Measurements from ENCODE around the gene HS6ST3.

HS6ST3 gene

GRCh38 chr13:96342852-96343465, 253.1 kb downstream of the HS6ST3 start:
- H3K27ac Mint-ChIP-seq: no peak overlapping the region
- peaks cover 14% of the 10 kb centered on the region for H3K9me3 Mint-ChIP-seq
- H3K36me3 Mint-ChIP-seq (ENCODE audit: low read depth): no peaks in the 10 kb centered on the region
- DNase-seq (ENCODE audit: low spot score): no peak
- H3K4me3 Mint-ChIP-seq: no peak overlapping the region
- H3K4me1 Mint-ChIP-seq (ENCODE audit: low read depth): no peaks in the 10 kb centered on the region
- no peaks in the 10 kb centered on the region for H3K27me3 Mint-ChIP-seq (ENCODE audit: low read depth)

GRCh38 chr13:96346921-96347320, 257.0 kb downstream of the HS6ST3 start:
- Mint-ChIP-seq H3K27ac (no peak overlapping the region), H3K9me3 (peaks cover 9% of the 10 kb centered on the region), H3K36me3 (ENCODE audit: low read depth) (no peaks in the 10 kb centered on the region), H3K4me3 (no peak overlapping the region), H3K4me1 (ENCODE audit: low read depth) (no peaks in the 10 kb centered on the region), H3K27me3 (ENCODE audit: low read depth) (no peaks in the 10 kb centered on the region)
- DNase-seq (ENCODE audit: low spot score): no peak

DNA sequence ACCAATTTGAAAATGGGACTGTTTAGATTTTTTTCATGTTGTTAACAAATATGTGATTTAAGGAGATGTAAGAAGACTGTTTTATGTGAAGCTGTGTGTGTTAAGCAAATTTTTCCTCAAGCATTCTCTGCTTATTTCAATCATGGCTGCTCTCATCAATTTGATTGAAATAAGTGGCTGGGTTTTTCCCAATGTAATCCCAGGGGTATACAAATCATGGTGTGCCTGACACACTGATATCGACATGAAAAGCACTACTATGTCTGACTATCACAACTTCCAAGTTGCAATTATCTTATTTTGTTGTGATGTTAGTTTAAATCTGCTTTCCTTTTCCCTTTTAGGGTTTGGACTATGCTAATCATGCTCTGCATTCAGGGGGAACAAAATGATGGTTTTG, 283.7 kb downstream of the HS6ST3 start:
- Mint-ChIP-seq H3K4me3 (no peak overlapping the region), H3K27me3 (ENCODE audit: low read depth) (no peaks in the 10 kb centered on the region), H3K9me3 (peaks cover 20% of the 10 kb centered on the region), H3K27ac (no peak overlapping the region), H3K4me1 (ENCODE audit: low read depth) (no peaks in the 10 kb centered on the region), H3K36me3 (ENCODE audit: low read depth) (no peaks in the 10 kb centered on the region)
- no peak for DNase-seq (ENCODE audit: low spot score)

GRCh38 chr13:96377835-96378234, 287.9 kb downstream of the HS6ST3 start:
- Mint-ChIP-seq H3K9me3 (peaks cover 25% of the 10 kb centered on the region), H3K27me3 (ENCODE audit: low read depth) (no peaks in the 10 kb centered on the region), H3K4me3 (no peak overlapping the region), H3K4me1 (ENCODE audit: low read depth) (no peaks in the 10 kb centered on the region), H3K27ac (no peak overlapping the region), H3K36me3 (ENCODE audit: low read depth) (no peaks in the 10 kb centered on the region)
- DNase-seq (ENCODE audit: low spot score): no peak

GRCh38 chr13:96379967-96380366, 290.1 kb downstream of the HS6ST3 start:
- Mint-ChIP-seq H3K27me3 (ENCODE audit: low read depth) (no peaks in the 10 kb centered on the region), H3K9me3 (peaks cover 23% of the 10 kb centered on the region), H3K4me3 (no peak overlapping the region), H3K36me3 (ENCODE audit: low read depth) (no peaks in the 10 kb centered on the region), H3K4me1 (ENCODE audit: low read depth) (no peaks in the 10 kb centered on the region), H3K27ac (no peak overlapping the region)
- no peak for DNase-seq (ENCODE audit: low spot score)

DNA sequence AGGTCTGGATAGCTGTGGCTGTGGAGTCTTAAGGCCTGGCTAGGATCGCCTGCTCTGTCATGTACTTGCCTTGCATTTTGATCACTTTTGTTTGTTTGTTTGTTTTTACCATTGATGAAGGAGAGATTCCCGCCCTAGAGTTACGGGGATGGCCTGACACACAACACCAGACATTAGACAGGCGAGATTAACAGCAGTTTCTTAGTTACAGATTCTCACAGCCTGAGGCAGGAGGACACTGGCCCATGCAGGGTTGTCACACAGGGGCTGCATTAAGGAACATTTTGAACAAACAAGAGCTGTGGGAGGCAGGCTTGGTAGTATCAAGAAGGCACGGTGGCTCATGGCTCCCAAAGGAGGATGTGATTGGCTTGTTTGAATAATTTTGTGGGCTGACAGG, 291.8 kb downstream of the HS6ST3 start:
- no peak overlapping the region for H3K27ac Mint-ChIP-seq
- no peak for DNase-seq (ENCODE audit: low spot score)
- H3K4me3 Mint-ChIP-seq: no peak overlapping the region

GRCh38 chr13:96388598-96388997, 298.7 kb downstream of the HS6ST3 start:
- no peaks in the 10 kb centered on the region for H3K36me3 Mint-ChIP-seq (ENCODE audit: low read depth)
- H3K27ac Mint-ChIP-seq: no peak overlapping the region
- no peaks in the 10 kb centered on the region for H3K4me1 Mint-ChIP-seq (ENCODE audit: low read depth)
- H3K4me3 Mint-ChIP-seq: no peak overlapping the region
- no peak for DNase-seq (ENCODE audit: low spot score)
- peaks cover 13% of the 10 kb centered on the region for H3K9me3 Mint-ChIP-seq
- no peaks in the 10 kb centered on the region for H3K27me3 Mint-ChIP-seq (ENCODE audit: low read depth)

More for the DNA sequence above, 291.8 kb downstream of the HS6ST3 start:
- H3K4me1 Mint-ChIP-seq (ENCODE audit: low read depth): no peaks in the 10 kb centered on the region
- no peaks in the 10 kb centered on the region for H3K36me3 Mint-ChIP-seq (ENCODE audit: low read depth)
- peaks cover 13% of the 10 kb centered on the region for H3K9me3 Mint-ChIP-seq
- no peaks in the 10 kb centered on the region for H3K27me3 Mint-ChIP-seq (ENCODE audit: low read depth)

- no peak overlapping the region for H3K27ac Mint-ChIP-seq
- H3K9me3 Mint-ChIP-seq: peaks cover 17% of the 10 kb centered on the region
- H3K4me3 Mint-ChIP-seq: no peak overlapping the region
- H3K27me3 Mint-ChIP-seq (ENCODE audit: low read depth): no peaks in the 10 kb centered on the region
- H3K4me1 Mint-ChIP-seq (ENCODE audit: low read depth): no peaks in the 10 kb centered on the region
- no peak for DNase-seq (ENCODE audit: low spot score)
- no peaks in the 10 kb centered on the region for H3K36me3 Mint-ChIP-seq (ENCODE audit: low read depth)
Observed at GRCh38 chr13:96391606-96392005, 301.7 kb downstream of the HS6ST3 start.

DNA sequence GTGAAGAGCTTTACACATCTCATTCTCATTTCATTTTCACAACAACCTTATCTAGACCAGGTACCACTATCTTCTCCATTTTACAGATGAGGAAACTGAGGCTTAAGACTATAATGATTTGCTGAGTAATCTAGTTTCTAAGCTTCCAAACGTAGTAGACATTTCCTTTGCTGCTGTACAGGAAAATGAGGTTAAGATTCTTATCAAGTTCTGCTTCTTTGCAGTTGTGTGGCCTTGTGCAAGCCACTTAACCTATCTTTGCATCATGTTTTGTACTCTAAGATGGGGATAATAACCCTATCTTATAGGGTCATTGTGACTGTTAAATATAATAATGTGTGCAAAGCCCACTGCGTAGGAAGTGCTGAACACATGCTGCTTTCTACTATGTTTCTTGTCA, 307.9 kb downstream of the HS6ST3 start:
- DNase-seq (ENCODE audit: low spot score): no peak
- Mint-ChIP-seq H3K4me3 (no peak overlapping the region), H3K36me3 (ENCODE audit: low read depth) (no peaks in the 10 kb centered on the region), H3K9me3 (peaks cover 4% of the 10 kb centered on the region), H3K27me3 (ENCODE audit: low read depth) (no peaks in the 10 kb centered on the region), H3K4me1 (ENCODE audit: low read depth) (no peaks in the 10 kb centered on the region), H3K27ac (no peak overlapping the region)

GRCh38 chr13:96398486-96398885, 308.6 kb downstream of the HS6ST3 start:
- H3K27ac Mint-ChIP-seq: no peak overlapping the region
- no peak for DNase-seq (ENCODE audit: low spot score)
- no peak overlapping the region for H3K4me3 Mint-ChIP-seq
- H3K9me3 Mint-ChIP-seq: peaks cover 4% of the 10 kb centered on the region
- H3K27me3 Mint-ChIP-seq (ENCODE audit: low read depth): no peaks in the 10 kb centered on the region
- H3K4me1 Mint-ChIP-seq (ENCODE audit: low read depth): no peaks in the 10 kb centered on the region
- no peaks in the 10 kb centered on the region for H3K36me3 Mint-ChIP-seq (ENCODE audit: low read depth)

DNA sequence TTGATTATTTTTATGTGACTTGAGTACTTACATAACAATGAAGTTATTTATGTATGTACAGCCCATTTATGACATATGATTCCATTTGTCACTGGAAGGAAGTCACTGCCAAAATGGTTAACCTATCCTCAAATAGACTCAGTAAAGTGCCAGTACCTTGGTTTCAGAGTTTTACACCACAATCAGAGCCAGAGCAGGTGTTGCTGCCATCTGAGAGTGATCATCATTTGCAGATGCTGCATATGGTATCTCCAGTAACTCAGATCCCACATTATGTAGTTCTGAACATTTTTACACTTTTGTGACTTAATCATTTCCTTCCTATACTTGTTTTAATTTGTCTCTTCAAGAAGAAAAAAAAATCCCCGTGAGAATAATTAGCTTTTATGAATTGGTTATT, 313.3 kb downstream of the HS6ST3 start:
- no peaks in the 10 kb centered on the region for H3K36me3 Mint-ChIP-seq (ENCODE audit: low read depth)
- H3K4me3 Mint-ChIP-seq: no peak overlapping the region
- no peak overlapping the region for H3K27ac Mint-ChIP-seq
- no peaks in the 10 kb centered on the region for H3K4me1 Mint-ChIP-seq (ENCODE audit: low read depth)
- H3K9me3 Mint-ChIP-seq: peaks cover 4% of the 10 kb centered on the region
- no peaks in the 10 kb centered on the region for H3K27me3 Mint-ChIP-seq (ENCODE audit: low read depth)
- no peak for DNase-seq (ENCODE audit: low spot score)

- Mint-ChIP-seq H3K4me3 (no peak overlapping the region), H3K36me3 (ENCODE audit: low read depth) (no peaks in the 10 kb centered on the region), H3K27ac (no peak overlapping the region), H3K9me3 (peaks cover 4% of the 10 kb centered on the region), H3K4me1 (ENCODE audit: low read depth) (no peaks in the 10 kb centered on the region), H3K27me3 (ENCODE audit: low read depth) (no peaks in the 10 kb centered on the region)
- no peak for DNase-seq (ENCODE audit: low spot score)
Observed at GRCh38 chr13:96403651-96404050, 313.7 kb downstream of the HS6ST3 start.

DNA sequence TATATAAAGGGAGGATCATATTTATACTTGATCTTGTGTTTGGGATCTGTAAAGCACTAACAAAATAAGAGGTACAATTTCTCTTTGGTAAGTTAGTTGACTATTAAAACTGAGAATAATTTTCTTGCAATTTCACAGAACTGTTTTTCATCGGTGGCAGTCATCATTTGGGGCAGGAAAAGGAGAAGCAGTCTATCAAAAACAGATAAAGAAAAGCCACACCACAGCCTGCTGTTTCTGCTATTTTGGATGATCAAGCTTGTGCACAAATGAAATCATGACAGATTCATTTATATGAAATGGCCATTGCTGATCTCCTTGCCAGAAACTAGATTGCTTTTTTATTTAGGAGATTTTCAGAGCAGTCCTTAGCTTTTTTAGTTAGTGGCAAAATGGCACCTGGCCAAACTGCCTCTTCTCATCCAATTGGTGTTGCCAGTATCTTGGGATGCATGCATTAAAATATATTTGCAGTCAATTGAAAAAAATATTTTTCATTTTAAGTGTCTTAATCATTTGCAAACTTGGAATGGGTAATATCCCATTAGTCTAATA, 326.0 kb downstream of the HS6ST3 start:
- H3K27ac Mint-ChIP-seq: no peak overlapping the region
- peaks cover 18% of the 10 kb centered on the region for H3K9me3 Mint-ChIP-seq
- no peak overlapping the region for H3K4me3 Mint-ChIP-seq
- no peaks in the 10 kb centered on the region for H3K4me1 Mint-ChIP-seq (ENCODE audit: low read depth)
- H3K36me3 Mint-ChIP-seq (ENCODE audit: low read depth): no peaks in the 10 kb centered on the region
- H3K27me3 Mint-ChIP-seq (ENCODE audit: low read depth): no peaks in the 10 kb centered on the region
- DNase-seq (ENCODE audit: low spot score): no peak

- DNase-seq (ENCODE audit: low spot score): no peak
- Mint-ChIP-seq H3K4me3 (no peak overlapping the region), H3K9me3 (peaks cover 17% of the 10 kb centered on the region), H3K4me1 (ENCODE audit: low read depth) (no peaks in the 10 kb centered on the region), H3K27me3 (ENCODE audit: low read depth) (no peaks in the 10 kb centered on the region), H3K27ac (no peak overlapping the region), H3K36me3 (ENCODE audit: low read depth) (no peaks in the 10 kb centered on the region)
Observed at GRCh38 chr13:96417939-96418685, 328.2 kb downstream of the HS6ST3 start.
